ENCODE measurements around the gene MRPS34. TPM values are rescaled to one million over a fixed set of nuclear protein-coding genes. Genes with fewer than 3 reads are reported as not detected.

The MRPS34 gene
- total and polyA plus RNA-seq, 9 of the 15 experiments (the other 6 are each of a cell fraction or from before 2014, with no cell fraction given) = 5.2 to 334 (median 92.8) TPM

DNA sequence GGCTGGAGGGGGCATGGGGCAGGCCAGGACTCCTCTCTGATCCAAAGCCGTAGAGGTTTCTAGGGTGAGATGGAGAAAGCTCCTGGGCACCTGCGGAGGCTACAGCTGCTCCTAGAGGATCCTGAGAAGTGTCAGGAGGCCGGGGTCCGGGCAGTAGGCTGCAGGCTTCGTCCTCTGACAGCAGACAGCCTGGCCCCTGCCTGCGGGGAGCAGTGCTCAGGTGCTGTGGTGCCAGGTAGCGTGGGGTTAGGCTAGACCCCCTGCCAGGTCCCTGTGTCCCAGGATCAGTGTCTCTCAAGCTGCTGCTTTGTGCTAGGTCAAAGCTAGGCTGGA, 1.5 kb upstream of the MRPS34 start:
- H3K79me2 ChIP-seq (ENCODE audit: control insufficient read depth, insufficient read depth, low read length) = peaks cover 51% of the 10 kb centered on the region
- peaks cover 8% of the 10 kb centered on the region; the same call in 1 of the 2 replicates for H4K20me1 ChIP-seq (replicated peaks; ENCODE audit: control insufficient read depth, insufficient read depth, low read length)
- no peaks in the 10 kb centered on the region for H3K9me3 ChIP-seq (replicated peaks; ENCODE audit: control insufficient read depth, insufficient read depth, low read depth, low read length)
- DNase-seq (ENCODE audit: extremely low read depth in 1 of 4, low spot score in 3 of 4) (no peak), FAIRE-seq (no peak), ATAC-seq (no peak)
- ChIA-PET POLR2A (interaction anchor here (0.7 to 1.9 kb wide), 5 partner anchors 9 to 190 kb away, joined by 3 to 11 read pairs (median 3); partner anchors contain the start of genes NUBP2 and RPS2), CTCF (ENCODE audit: low intra/inter-chr PET ratio) (interaction anchor here (1.5 to 2.6 kb wide), 2 partner anchors 38 to 155 kb away, joined by 4 to 8 read pairs; no protein-coding TSS in a partner anchor)
- in situ Hi-C loops (cut with MboI) (no loop called here), intact Hi-C loops (cut with micrococcal nuclease) (no loop called here)
- peak overlapping the region; percentile 96 for H3K4me3 ChIP-seq
- H3K27me3 ChIP-seq (ENCODE audit: control insufficient read depth in 2 of 2, insufficient read depth in 2 of 2, low read length in 2 of 2) = no peaks in the 10 kb centered on the region
- H3K4me2 ChIP-seq (ENCODE audit: insufficient read depth, low read length) = peak overlapping the region; percentile 98; the same call in 1 of the 2 replicates
- BruUV-seq (replicated peaks) = no TSS peak
- H3K4me1 ChIP-seq (replicated peaks in 1 of 2; ENCODE audit: control insufficient read depth in 2 of 2, insufficient read depth in 2 of 2, low read length in 2 of 2) = peaks cover 20 to 97% of the 10 kb centered on the region in 2 experiments; a peak in 4 of 5 replicates
- WGBS (ENCODE audit: insufficient coverage, low coverage, missing lambda C conversion rate) = 85% methylated on average over 5 of the region's 7 CpGs
- H3K27ac ChIP-seq (ENCODE audit: extremely low read depth, low read depth, low read length) = no peak overlapping the region
- peaks cover 60% of the 10 kb centered on the region; the same call in 2 of the 3 replicates for H3K36me3 ChIP-seq (ENCODE audit: control insufficient read depth, insufficient read depth, low read length)
- H3K9ac ChIP-seq (ENCODE audit: insufficient read depth in 1 of 2, low read depth in 2 of 2, low read length in 2 of 2) = peak overlapping the region in 1 of 2 experiments; percentile 93; a peak in 2 of 4 replicates
- no peak overlapping the region for H2AFZ ChIP-seq (ENCODE audit: low read depth, low read length)
- peaks cover 2% of the 10 kb centered on the region for H3K9me1 ChIP-seq (ENCODE audit: control insufficient read depth, insufficient read depth, low read length)
- TF ChIP-seq NFXL1 (CRISPR knock-in tag; IDR thresholded peaks at IDR 0.05) (no peak), DMBX1 (CRISPR knock-in tag; IDR thresholded peaks at IDR 0.05; ENCODE audit: borderline replicate concordance) (no peak), ZBTB7A (IDR thresholded peaks at IDR 0.05; ENCODE audit: borderline replicate concordance, control insufficient read depth, low read depth, low read length) (0 out of 2 replicates have a peak, but pooled peaks have one; percentile 28)
